Neural progenitor cell (in vitro differentiated cells): Measurements from ENCODE around the gene NDRG3. TPM values are rescaled to one million over a fixed set of nuclear protein-coding genes. Genes with fewer than 3 reads are reported as not detected.
A peak's percentile ranks its signal among the peaks of the same experiment; 100 is the strongest.

Experiments used
- DNase-seq: peaks from one replicate; pipeline ENCODE4 v3.0.0-alpha.2; 2016; ENCODE audit warnings: low spot score
- H2AFZ ChIP-seq: fragments of 200-600 bp; sonication (generic); replicated peaks from 2 replicates; pipeline ENCODE4 v1.6.1; 2016; ENCODE audit warnings: antibody characterized with exemption
- H3F3A ChIP-seq: fragments of 200-600 bp; sonication (generic); 2 replicates; pipeline ENCODE4 v1.6.1; 2016; ENCODE audit warnings: antibody characterized with exemption, low read depth
- H3K27ac ChIP-seq: fragments of 200-600 bp; sonication (generic); 2 replicates; pipeline ENCODE4 v1.5.1; 2016; ENCODE audit warnings: mild to moderate bottlenecking
- H3K27me3 ChIP-seq: fragments of 200-600 bp; sonication (generic); 2 replicates; pipeline ENCODE4 v1.6.1; 2016; ENCODE audit warnings: mild to moderate bottlenecking, moderate library complexity
- H3K36me3 ChIP-seq: fragments of 200-600 bp; sonication (generic); 2 replicates; pipeline ENCODE4 v1.5.1; 2016
- H3K4me1 ChIP-seq: fragments of 200-600 bp; sonication (generic); 2 replicates; pipeline ENCODE4 v1.6.1; 2016; ENCODE audit warnings: mixed run types
- H3K4me2 ChIP-seq: fragments of 200-600 bp; sonication (generic); 2 replicates; pipeline ENCODE4 v1.6.1; 2016
- H3K4me3 ChIP-seq: fragments of 200-600 bp; sonication (generic); 2 replicates; pipeline ENCODE4 v1.5.1; 2016
- H3K79me2 ChIP-seq: fragments of 200-600 bp; sonication (generic); 2 replicates; pipeline ENCODE4 v1.6.1; 2016; ENCODE audit warnings: low read depth
- H3K9ac ChIP-seq: fragments of 200-600 bp; sonication (generic); 2 replicates; pipeline ENCODE4 v1.6.1; 2016
- H3K9me3 ChIP-seq: fragments of 200-600 bp; sonication (generic); 2 replicates; pipeline ENCODE4 v1.5.1; 2016; ENCODE audit warnings: low read depth
- H4K20me1 ChIP-seq: fragments of 200-600 bp; sonication (generic); 2 replicates; pipeline ENCODE4 v1.6.1; 2016; ENCODE audit warnings: low read depth
- H3K27ac Mint-ChIP-seq: 3 replicates; pipeline ENCODE4 v1.8.0; 2021; ENCODE audit warnings: mixed read lengths
- H3K27me3 Mint-ChIP-seq: 2 replicates; pipeline ENCODE4 v1.8.0; 2022; ENCODE audit warnings: low read depth, mild to moderate bottlenecking, inconsistent platforms, moderate library complexity, mixed read lengths; ENCODE audit not compliant: insufficient read depth
- H3K36me3 Mint-ChIP-seq: 3 replicates; pipeline ENCODE4 v1.8.0; 2021; ENCODE audit warnings: mixed read lengths
- H3K4me1 Mint-ChIP-seq: 3 replicates; pipeline ENCODE4 v1.8.0; 2021; ENCODE audit warnings: mixed read lengths
- H3K4me3 Mint-ChIP-seq: 3 replicates; pipeline ENCODE4 v1.8.0; 2021; ENCODE audit warnings: mild to moderate bottlenecking, moderate library complexity, mixed read lengths
- H3K9me3 Mint-ChIP-seq: 3 replicates; pipeline ENCODE4 v1.8.0; 2020; ENCODE audit warnings: mixed read lengths
- EZH2 ChIP-seq: fragments of 200-600 bp; sonication (generic); IDR thresholded peaks from 2 replicates; pipeline ENCODE4 v1.6.1; 2017; ENCODE audit warnings: antibody characterized with exemption, mild to moderate bottlenecking, moderate library complexity
- EZH2phosphoT487 ChIP-seq: fragments of 200-600 bp; sonication (generic); IDR thresholded peaks from 2 replicates; pipeline ENCODE4 v1.6.1; 2017; ENCODE audit warnings: antibody characterized with exemption
- total RNA-seq: library from RNA; depleted of rRNA; stranded (reverse); fragments of >200 nt; gene quantifications from 2 replicates; pipeline ENCODE4 v1.2.3, GENCODE V29; 2015; ENCODE audit warnings: low replicate concordance
- TF ChIP-seq, protein P1 (sequence below): fragments of 200-600 bp; sonication (generic); IDR thresholded peaks from 2 replicates; pipeline ENCODE4 v1.5.1; 2017; ENCODE audit warnings: antibody characterized with exemption, mild to moderate bottlenecking

NDRG3 gene
- total RNA-seq, 1 donor from 2014 or later = 25.3 TPM

DNA sequence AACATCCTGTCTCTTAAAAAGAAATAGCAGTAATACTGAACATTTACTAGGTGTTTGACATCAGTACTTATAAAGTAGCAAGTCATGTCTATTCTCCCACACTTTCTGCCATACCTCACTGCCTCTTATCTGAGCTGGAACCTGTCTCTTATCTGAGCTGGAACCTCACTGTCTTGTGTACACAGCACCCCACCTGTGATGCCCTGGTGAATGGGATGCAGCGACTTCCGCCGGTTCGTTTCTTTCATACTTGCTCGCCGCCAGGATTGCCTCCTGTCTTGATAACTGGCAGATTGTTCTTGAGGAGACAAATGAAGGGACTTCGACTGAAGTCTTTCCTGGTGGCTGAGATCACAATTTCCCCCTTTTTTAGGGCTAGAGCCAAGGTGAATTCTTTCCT, 24.8 kb upstream of the NDRG3 start:
- Mint-ChIP-seq H3K4me1 (peaks cover 19% of the 10 kb centered on the region), H3K27ac (no peak overlapping the region), H3K36me3 (peaks cover 5% of the 10 kb centered on the region)

DNA sequence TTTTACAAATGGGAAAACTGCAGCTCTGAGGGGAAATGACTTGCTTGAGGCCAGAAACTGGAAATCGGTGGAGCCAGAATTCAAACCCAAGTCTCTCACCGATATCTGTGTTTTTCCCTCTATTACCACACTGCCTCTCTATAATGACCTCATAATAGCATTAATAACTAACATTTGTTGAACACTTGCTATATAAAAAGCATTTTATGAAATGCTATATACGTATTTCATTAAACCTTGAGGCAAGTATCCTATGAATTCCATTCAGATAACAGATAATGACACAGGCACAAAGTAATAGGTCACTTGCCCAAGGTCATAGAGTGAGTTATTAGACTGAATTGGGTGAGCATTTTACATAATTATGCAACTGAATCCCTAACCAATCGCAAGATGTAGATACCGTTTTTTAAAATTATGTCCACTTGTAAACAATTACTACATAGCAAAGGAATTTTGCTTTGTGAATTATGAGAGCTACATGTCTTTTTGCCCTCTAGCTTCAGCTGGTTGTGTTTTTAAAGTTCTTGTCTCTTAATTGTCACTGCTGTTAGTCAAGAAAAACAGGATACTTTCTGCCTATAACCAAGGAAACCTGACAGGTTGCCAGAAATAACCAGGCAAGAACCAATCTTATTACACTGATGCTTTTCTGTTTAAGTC, 23.0 kb upstream of the NDRG3 start:
- no peaks in the 10 kb centered on the region for H3K27me3 ChIP-seq
- H3K79me2 ChIP-seq = peaks cover 22% of the 10 kb centered on the region
- H3K4me1 Mint-ChIP-seq = peaks cover 16% of the 10 kb centered on the region
- no peak overlapping the region for H3K27ac Mint-ChIP-seq
- H3K4me1 ChIP-seq = peaks cover 6% of the 10 kb centered on the region
- H3K4me2 ChIP-seq = no peak overlapping the region
- DNase-seq = no peak
- no peaks in the 10 kb centered on the region for H3K9me3 ChIP-seq
- H3F3A ChIP-seq = peaks cover 2% of the 10 kb centered on the region
- peaks cover 3% of the 10 kb centered on the region for H3K27me3 Mint-ChIP-seq
- H4K20me1 ChIP-seq = no peaks in the 10 kb centered on the region
- peaks cover 10% of the 10 kb centered on the region for H3K36me3 ChIP-seq
- peaks cover 5% of the 10 kb centered on the region for H3K36me3 Mint-ChIP-seq
- no peak overlapping the region for H3K27ac ChIP-seq
- H3K9me3 Mint-ChIP-seq = no peaks in the 10 kb centered on the region
- TF ChIP-seq EZH2phosphoT487 (no peak), EZH2 (no peak)
- TF ChIP-seq, protein P1, sequence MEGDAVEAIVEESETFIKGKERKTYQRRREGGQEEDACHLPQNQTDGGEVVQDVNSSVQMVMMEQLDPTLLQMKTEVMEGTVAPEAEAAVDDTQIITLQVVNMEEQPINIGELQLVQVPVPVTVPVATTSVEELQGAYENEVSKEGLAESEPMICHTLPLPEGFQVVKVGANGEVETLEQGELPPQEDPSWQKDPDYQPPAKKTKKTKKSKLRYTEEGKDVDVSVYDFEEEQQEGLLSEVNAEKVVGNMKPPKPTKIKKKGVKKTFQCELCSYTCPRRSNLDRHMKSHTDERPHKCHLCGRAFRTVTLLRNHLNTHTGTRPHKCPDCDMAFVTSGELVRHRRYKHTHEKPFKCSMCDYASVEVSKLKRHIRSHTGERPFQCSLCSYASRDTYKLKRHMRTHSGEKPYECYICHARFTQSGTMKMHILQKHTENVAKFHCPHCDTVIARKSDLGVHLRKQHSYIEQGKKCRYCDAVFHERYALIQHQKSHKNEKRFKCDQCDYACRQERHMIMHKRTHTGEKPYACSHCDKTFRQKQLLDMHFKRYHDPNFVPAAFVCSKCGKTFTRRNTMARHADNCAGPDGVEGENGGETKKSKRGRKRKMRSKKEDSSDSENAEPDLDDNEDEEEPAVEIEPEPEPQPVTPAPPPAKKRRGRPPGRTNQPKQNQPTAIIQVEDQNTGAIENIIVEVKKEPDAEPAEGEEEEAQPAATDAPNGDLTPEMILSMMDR = no peak
- H2AFZ ChIP-seq = no peak overlapping the region
- H3K9ac ChIP-seq = peak overlapping the region; percentile 47
- H3K4me3 Mint-ChIP-seq = no peak overlapping the region
- no peak overlapping the region for H3K4me3 ChIP-seq

More for the DNA sequence above, 24.8 kb upstream of the NDRG3 start:
- H3K9me3 ChIP-seq = no peaks in the 10 kb centered on the region
- no peak overlapping the region for H3K4me2 ChIP-seq
- no peak overlapping the region for H3K4me3 Mint-ChIP-seq
- peaks cover 6% of the 10 kb centered on the region for H3K4me1 ChIP-seq
- H3K36me3 ChIP-seq = peaks cover 10% of the 10 kb centered on the region
- TF ChIP-seq, protein P1 = no peak
- TF ChIP-seq EZH2 = no peak
- TF ChIP-seq EZH2phosphoT487 = no peak
- H3K9ac ChIP-seq = peak overlapping the region; percentile 30
- H4K20me1 ChIP-seq = no peaks in the 10 kb centered on the region
- no peak overlapping the region for H2AFZ ChIP-seq
- H3K27ac ChIP-seq = no peak overlapping the region
- peaks cover 5% of the 10 kb centered on the region for H3K27me3 Mint-ChIP-seq
- no peaks in the 10 kb centered on the region for H3K9me3 Mint-ChIP-seq
- no peak overlapping the region for H3K4me3 ChIP-seq
- no peaks in the 10 kb centered on the region for H3K27me3 ChIP-seq
- H3F3A ChIP-seq = peaks cover 13% of the 10 kb centered on the region
- DNase-seq = no peak
- peaks cover 22% of the 10 kb centered on the region for H3K79me2 ChIP-seq

DNA sequence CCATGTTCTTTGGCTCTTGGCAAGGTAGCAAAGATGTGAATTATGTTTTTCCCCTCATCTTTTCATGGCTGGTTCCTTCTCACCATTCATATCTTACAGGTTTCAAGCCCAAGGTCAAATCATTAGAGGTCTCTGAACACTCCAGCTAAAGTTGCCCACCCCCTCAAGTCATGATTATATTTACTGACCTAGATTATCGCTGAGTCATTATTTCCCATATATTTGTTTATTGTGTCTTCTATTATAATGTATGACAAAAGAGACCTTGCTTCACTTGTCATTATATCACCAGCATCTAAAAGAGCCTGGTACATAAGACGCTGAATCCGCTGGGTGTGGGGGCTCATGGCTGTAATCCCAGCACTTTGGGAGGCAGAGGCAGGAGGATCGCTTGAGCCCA, 15.2 kb upstream of the NDRG3 start:
- H3K9me3 Mint-ChIP-seq = no peaks in the 10 kb centered on the region
- no peaks in the 10 kb centered on the region for H3K9me3 ChIP-seq
- no peaks in the 10 kb centered on the region for H3K4me1 Mint-ChIP-seq
- H2AFZ ChIP-seq = no peak overlapping the region
- H3K27ac ChIP-seq = no peak overlapping the region
- peaks cover 3% of the 10 kb centered on the region for H3K27me3 Mint-ChIP-seq
- no peaks in the 10 kb centered on the region for H4K20me1 ChIP-seq
- H3K36me3 ChIP-seq = peaks cover 3% of the 10 kb centered on the region
- no peak overlapping the region for H3K4me2 ChIP-seq
- no peaks in the 10 kb centered on the region for H3K4me1 ChIP-seq
- TF ChIP-seq EZH2 (no peak), EZH2phosphoT487 (no peak)
- TF ChIP-seq, protein P1 = no peak
- H3K27ac Mint-ChIP-seq = peak overlapping the region; percentile 15
- H3K36me3 Mint-ChIP-seq = peaks cover 10% of the 10 kb centered on the region
- H3F3A ChIP-seq = no peaks in the 10 kb centered on the region
- H3K4me3 ChIP-seq = no peak overlapping the region
- no peaks in the 10 kb centered on the region for H3K79me2 ChIP-seq
- H3K9ac ChIP-seq = no peak overlapping the region
- no peak overlapping the region for H3K4me3 Mint-ChIP-seq
- H3K27me3 ChIP-seq = no peaks in the 10 kb centered on the region
- no peak for DNase-seq
